CD4-positive, alpha-beta memory T cell (primary cell): ENCODE results near the gene COL8A2. TPM values are rescaled to one million over a fixed set of nuclear protein-coding genes. Genes with fewer than 3 reads are reported as not detected.
A peak's percentile ranks its signal among the peaks of the same experiment; 100 is the strongest.

ENCODE experiments used
- CTCF ChIA-PET: fragments of 350-600 bp; sonication (Branson Sonifier 250); formaldehyde crosslinking; loops from one replicate; lab custom pipeline; 2021; ENCODE audit warnings: inconsistent platforms; ENCODE audit not compliant: partially characterized antibody; lab: Charles Lee
- POLR2A ChIA-PET: fragments of 350-600 bp; sonication (Branson Sonifier 250); formaldehyde crosslinking; loops from one replicate; lab custom pipeline; 2021; ENCODE audit not compliant: partially characterized antibody; lab: Charles Lee
- DNase-seq, 5 donors: peaks; one replicate each; pipeline versions ENCODE4 v3.0.0 to v3.0.0-alpha.2; 2020 to 2022; ENCODE audit warnings: mixed read lengths in 1 of 5
- H3K27ac ChIP-seq: one replicate; pipeline ENCODE4 v1.7.0; 2013; ENCODE audit warnings: low read depth, low read length
- H3K27me3 ChIP-seq: 2 replicates; pipeline ENCODE4 v1.7.0; 2013; ENCODE audit warnings: mild to moderate bottlenecking, low read length, moderate library complexity; ENCODE audit not compliant: insufficient read depth
- H3K36me3 ChIP-seq: 2 replicates; pipeline ENCODE4 v1.7.0; 2013; ENCODE audit warnings: mild to moderate bottlenecking, low read length, moderate library complexity; ENCODE audit not compliant: insufficient read depth
- H3K4me1 ChIP-seq: 2 replicates; pipeline ENCODE4 v1.7.0; 2013; ENCODE audit warnings: mild to moderate bottlenecking, low read length, moderate library complexity; ENCODE audit not compliant: insufficient read depth
- H3K4me3 ChIP-seq, 2 donors: one replicate each; pipeline ENCODE4 v1.7.0; 2013; ENCODE audit warnings: low read length in 2 of 2, mild to moderate bottlenecking in 1 of 2
- H3K9me3 ChIP-seq, 2 donors: one replicate each; pipeline ENCODE4 v1.7.0; 2013; ENCODE audit warnings: low read length in 2 of 2, control low read depth in 1 of 2; ENCODE audit not compliant: control insufficient read depth in 1 of 2
- H3K27ac Mint-ChIP-seq, 7 donors: one replicate each; pipeline ENCODE4 v1.8.0; 2020 to 2021; ENCODE audit warnings: mixed read lengths in 7 of 7, mild to moderate bottlenecking in 6 of 7, inconsistent platforms in 3 of 7, moderate library complexity in 3 of 7
- H3K27me3 Mint-ChIP-seq, 2 donors: one replicate each; pipeline ENCODE4 v1.8.0; 2020 to 2021; ENCODE audit warnings: mixed read lengths in 2 of 2
- H3K36me3 Mint-ChIP-seq, 2 donors: one replicate each; pipeline ENCODE4 v1.8.0; 2020 to 2021; ENCODE audit warnings: mixed read lengths in 2 of 2, inconsistent platforms in 1 of 2, mild to moderate bottlenecking in 1 of 2
- H3K4me1 Mint-ChIP-seq, 4 donors: one replicate each; pipeline ENCODE4 v1.8.0; 2020 to 2021; ENCODE audit warnings: mixed read lengths in 4 of 4, mild to moderate bottlenecking in 1 of 4
- H3K4me3 Mint-ChIP-seq, 8 donors: one replicate each; pipeline ENCODE4 v1.8.0; 2020 to 2021; ENCODE audit warnings: mixed read lengths in 8 of 8, mild to moderate bottlenecking in 7 of 8, moderate library complexity in 6 of 8, inconsistent platforms in 3 of 8
- H3K9me3 Mint-ChIP-seq, 8 donors: one replicate each; pipeline ENCODE4 v1.8.0; 2020 to 2021; ENCODE audit warnings: mixed read lengths in 8 of 8, mild to moderate bottlenecking in 5 of 8, inconsistent platforms in 3 of 8, moderate library complexity in 1 of 8
- intact Hi-C: fragments of 100-400 bp; cut with micrococcal nuclease; formaldehyde crosslinking; loops from one replicate; pipeline ENCODE4 v1.15.1; 2023
- polyA plus RNA-seq, 2 donors: library from polyadenylated mRNA; unstranded; fragments of 300-500 nt; fragmentation: Illumina TruSeq; gene quantifications; one replicate each; pipeline ENCODE4 v1.2.3, GENCODE V29; 2021
- total RNA-seq, 2 experiments: library from RNA; stranded (reverse); gene quantifications; one replicate each; pipeline ENCODE4 v1.2.3, GENCODE V29; 2021

The COL8A2 gene
- total and polyA plus RNA-seq, 4 experiments from 2014 or later: 0.25 to 0.26 TPM; not detected in 2

DNA sequence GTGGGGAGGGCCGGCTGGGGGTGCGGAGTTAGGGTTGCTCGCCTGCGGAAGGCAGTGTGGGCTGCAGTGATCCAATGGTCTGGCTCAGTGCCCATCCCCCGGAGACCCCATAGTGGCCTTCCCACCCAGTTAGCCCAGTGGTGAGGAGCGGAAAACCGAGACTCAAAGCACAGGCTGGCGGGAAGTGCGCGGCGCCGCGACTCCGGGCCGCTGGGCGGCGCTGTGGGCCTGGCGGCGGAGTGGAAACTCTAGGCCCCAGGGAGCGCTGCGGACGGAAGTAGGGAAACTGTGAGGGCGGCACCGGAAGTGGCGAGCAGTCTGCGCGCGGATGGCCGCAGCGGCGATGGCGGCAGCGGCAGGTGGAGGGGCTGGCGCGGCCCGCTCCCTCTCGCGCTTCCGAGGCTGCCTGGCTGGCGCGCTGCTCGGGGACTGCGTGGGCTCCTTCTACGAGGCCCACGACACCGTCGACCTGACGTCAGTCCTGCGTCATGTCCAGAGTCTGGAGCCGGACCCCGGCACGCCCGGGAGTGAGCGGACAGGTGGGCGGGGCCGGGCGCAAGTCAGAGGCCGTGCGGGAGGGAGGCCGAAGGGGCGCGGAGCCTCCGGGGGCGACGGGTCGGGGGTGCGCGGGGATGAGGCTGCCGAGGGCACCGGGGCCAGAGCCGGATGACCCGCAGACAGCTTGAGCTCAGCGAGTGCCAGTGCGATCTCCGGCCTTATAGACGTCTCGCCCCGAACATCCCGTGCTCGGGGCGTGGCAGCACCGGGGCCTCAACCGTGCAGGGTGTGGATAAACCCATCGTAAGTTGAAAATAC lies 36.2 kb downstream of the COL8A2 start, which contains the start of gene ADPRS:
Gene ADPRS (plus strand): TSS at position 316 of the 816 bp plus-strand sequence. CDS start 13 bp downstream, at position 329.
- Mint-ChIP-seq H3K9me3 (no peaks in the 10 kb centered on the region), H3K4me1 (peaks cover 11 to 38% (median 15%) of the 10 kb centered on the region in 4 donors), H3K36me3 (peaks cover 13 to 25% of the 10 kb centered on the region in 2 donors), H3K27me3 (peaks cover 6 to 14% of the 10 kb centered on the region in 2 donors), H3K27ac (peak within 1 kb of the TSS; percentile 88 to 99 (median 96)), H3K4me3 (peak within 1 kb of the TSS; percentile 87 to 98 (median 92))
- H3K9me3 ChIP-seq: no peaks in the 10 kb centered on the region
- H3K4me1 ChIP-seq: peaks cover 18% of the 10 kb centered on the region
- no peaks in the 10 kb centered on the region for H3K27me3 ChIP-seq
- H3K27ac ChIP-seq: peak within 1 kb of the TSS; percentile 92
- H3K36me3 ChIP-seq: peaks cover 26% of the 10 kb centered on the region
- ChIA-PET POLR2A (interaction anchor here (0.7 to 1.2 kb wide), 7 partner anchors 20 to 309 kb away, joined by 3 to 7 read pairs (median 3); partner anchors contain the start of genes AGO3, LSM10, THRAP3 and TRAPPC3), CTCF (interaction anchor here (1.7 kb wide), 1 partner anchor 14 kb away, joined by 4 read pairs; no protein-coding TSS in a partner anchor)
- DNase-seq: peak; percentile 88 to 91 (median 89)
- H3K4me3 ChIP-seq: peak within 1 kb of the TSS; percentile 29 to 87
- intact Hi-C loops: loop anchor here (1.0 to 5.0 kb wide), 6 partner anchors 61 to 376 kb away; partner anchors contain the start of genes AGO3, MRPS15, STK40 and THRAP3

DNA sequence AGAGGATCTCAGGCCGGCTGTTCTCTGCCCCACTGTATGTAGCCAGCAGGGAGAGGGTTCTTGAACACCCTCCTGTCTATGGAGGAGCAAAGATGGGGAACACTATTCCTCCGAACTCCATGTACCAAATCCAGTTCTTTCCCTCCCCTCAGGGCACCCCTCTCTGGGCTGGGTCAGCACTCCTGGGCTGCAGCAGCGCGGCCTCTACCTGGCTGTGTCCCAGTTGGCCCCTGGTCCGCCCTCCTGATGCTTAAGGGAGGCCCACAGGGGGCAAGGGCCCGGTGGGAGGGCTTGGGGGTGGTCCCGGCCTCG lies 36.8 kb downstream of the COL8A2 start:
- intact Hi-C loops: loop anchor here (1.0 to 5.0 kb wide), 6 partner anchors 61 to 377 kb away; partner anchors contain the start of genes AGO3, MRPS15, STK40 and THRAP3
- H3K4me3 Mint-ChIP-seq: peak overlapping the region; percentile 36 to 98 (median 92)
- peaks cover 10 to 36% (median 15%) of the 10 kb centered on the region in 4 donors for H3K4me1 Mint-ChIP-seq
- Histone ChIP-seq H3K27me3 (no peaks in the 10 kb centered on the region), H3K4me1 (peaks cover 18% of the 10 kb centered on the region), H3K4me3 (peak overlapping the region; percentile 29 to 87), H3K9me3 (no peaks in the 10 kb centered on the region), H3K36me3 (peaks cover 20% of the 10 kb centered on the region), H3K27ac (peak overlapping the region; percentile 92)
- ChIA-PET POLR2A (interaction anchor here (1.1 kb wide), 1 partner anchor 158 kb away, joined by 10 read pairs; the partner anchor contains the start of gene AGO3), CTCF (no interaction called here)
- peak overlapping the region in 2 of 7 donors; percentile 88 to 96 for H3K27ac Mint-ChIP-seq
- no peak for DNase-seq
- H3K9me3 Mint-ChIP-seq: no peaks in the 10 kb centered on the region
- H3K27me3 Mint-ChIP-seq: peaks cover 6 to 14% of the 10 kb centered on the region in 2 donors
- H3K36me3 Mint-ChIP-seq: peaks cover 11 to 21% of the 10 kb centered on the region in 2 donors

DNA sequence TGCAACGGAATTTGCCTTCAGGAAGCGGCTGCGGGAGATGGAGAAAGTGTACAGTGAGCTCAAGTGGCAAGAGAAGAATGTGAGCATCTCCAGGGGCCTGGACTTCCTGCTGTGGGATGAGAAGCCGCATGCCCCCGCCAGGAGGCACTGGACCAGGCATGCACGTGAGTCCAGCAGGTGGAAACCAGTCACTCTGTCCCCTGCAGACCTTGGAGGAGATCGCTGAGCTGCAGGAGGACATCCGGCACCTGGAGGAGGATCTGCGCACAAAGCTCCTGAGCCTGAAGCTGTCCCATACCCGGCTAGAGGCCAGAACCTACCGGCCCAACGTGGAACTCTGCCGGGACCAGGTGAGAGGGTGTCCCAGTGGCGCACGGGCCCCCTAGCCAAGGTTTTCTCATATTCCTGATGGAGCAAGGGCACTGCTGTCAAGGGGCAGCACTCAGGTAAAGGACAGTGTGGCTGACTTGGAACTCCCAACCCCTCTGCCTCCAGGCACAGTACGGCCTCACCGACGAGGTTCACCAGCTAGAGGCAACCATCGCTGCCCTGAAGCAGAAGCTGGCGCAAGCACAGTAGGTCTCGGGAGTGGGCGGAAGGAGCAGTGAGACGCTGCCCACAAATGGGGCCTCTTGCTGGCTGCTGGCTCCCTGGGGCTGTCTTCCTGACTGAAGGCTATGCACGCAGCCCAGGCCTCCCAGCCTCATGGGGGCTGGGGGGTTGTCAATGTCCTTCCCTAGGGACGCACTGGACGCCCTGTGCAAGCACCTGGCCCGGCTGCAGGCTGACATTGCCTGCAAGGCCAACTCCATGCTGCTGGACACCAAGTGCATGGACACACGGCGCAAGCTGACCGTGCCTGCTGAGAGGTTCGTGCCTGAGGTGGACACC lies 37.5 kb downstream of the COL8A2 start:
- Histone ChIP-seq H3K4me3 (no peak overlapping the region), H3K27ac (no peak overlapping the region), H3K9me3 (no peaks in the 10 kb centered on the region), H3K27me3 (no peaks in the 10 kb centered on the region), H3K4me1 (peaks cover 18% of the 10 kb centered on the region), H3K36me3 (peaks cover 13% of the 10 kb centered on the region)
- DNase-seq: no peak
- Mint-ChIP-seq H3K27ac (peak overlapping the region in 3 of 7 donors; percentile 24 to 88 (median 42)), H3K36me3 (peaks cover 3 to 13% of the 10 kb centered on the region in 2 donors), H3K4me3 (peak overlapping the region in 7 of 8 donors; percentile 51 to 98 (median 90)), H3K4me1 (peaks cover 10 to 29% (median 15%) of the 10 kb centered on the region in 4 donors), H3K27me3 (peaks cover 6 to 14% of the 10 kb centered on the region in 2 donors), H3K9me3 (no peaks in the 10 kb centered on the region)
- intact Hi-C loops: loop anchor here (1.0 to 5.0 kb wide), 6 partner anchors 62 to 377 kb away; partner anchors contain the start of genes AGO3, MRPS15, STK40 and THRAP3
- ChIA-PET POLR2A (interaction anchor here (1.1 kb wide), 1 partner anchor 157 kb away, joined by 10 read pairs; the partner anchor contains the start of gene AGO3), CTCF (interaction anchor here (1.1 kb wide), 1 partner anchor 100 kb away, joined by 3 read pairs; no protein-coding TSS in a partner anchor)

DNA sequence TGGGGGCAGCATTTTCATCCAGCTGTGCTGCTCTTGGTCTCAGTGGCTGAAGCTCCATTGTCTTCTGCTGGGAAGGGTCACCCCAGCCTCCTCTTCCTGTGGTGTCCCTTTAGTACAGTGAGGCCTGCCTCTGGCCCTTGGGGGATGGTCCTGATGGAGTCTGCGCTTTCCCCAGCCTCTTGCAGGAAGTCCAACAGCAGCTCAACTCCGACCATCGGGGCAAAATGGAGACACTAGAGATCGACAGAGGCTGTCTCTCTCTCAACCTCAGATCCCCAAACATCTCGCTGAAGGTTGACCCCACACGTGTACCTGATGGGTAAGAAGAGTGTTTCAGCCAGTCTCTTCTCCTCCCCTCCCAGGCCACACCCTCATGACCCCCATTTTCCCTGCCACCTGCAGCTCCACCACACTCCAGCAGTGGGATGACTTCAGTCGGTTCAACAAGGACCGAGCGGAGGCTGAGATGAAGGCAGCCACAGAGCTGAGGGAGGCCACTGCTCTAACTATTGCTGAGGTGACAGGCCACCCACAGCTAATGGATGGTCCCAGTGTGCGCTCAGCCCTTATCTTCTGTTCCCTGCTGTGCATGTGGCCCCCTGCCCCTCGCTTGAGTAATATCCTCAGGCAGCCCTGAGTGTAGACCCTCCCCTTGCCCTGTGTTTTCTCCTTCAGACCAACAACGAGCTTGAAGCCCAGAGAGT lies 38.3 kb downstream of the COL8A2 start:
- H3K9me3 Mint-ChIP-seq: no peaks in the 10 kb centered on the region
- Histone ChIP-seq H3K4me1 (peaks cover 18% of the 10 kb centered on the region), H3K4me3 (no peak overlapping the region), H3K36me3 (peaks cover 5% of the 10 kb centered on the region), H3K27ac (no peak overlapping the region), H3K9me3 (no peaks in the 10 kb centered on the region), H3K27me3 (no peaks in the 10 kb centered on the region)
- ChIA-PET CTCF (interaction anchor here (1.1 kb wide), 1 partner anchor 101 kb away, joined by 3 read pairs; no protein-coding TSS in a partner anchor), POLR2A (interaction anchor here (1.1 kb wide), 1 partner anchor 156 kb away, joined by 10 read pairs; the partner anchor contains the start of gene AGO3)
- H3K27me3 Mint-ChIP-seq: peaks cover 10 to 19% of the 10 kb centered on the region in 2 donors
- DNase-seq: no peak
- intact Hi-C loops: loop anchor here (5.0 kb wide), 1 partner anchor 301 kb away; the partner anchor contains the start of gene STK40
- H3K36me3 Mint-ChIP-seq: peaks cover 0 to 9% of the 10 kb centered on the region in 2 donors
- H3K4me1 Mint-ChIP-seq: peaks cover 10 to 21% (median 15%) of the 10 kb centered on the region in 4 donors
- H3K4me3 Mint-ChIP-seq: peak overlapping the region in 4 of 8 donors; percentile 46 to 73 (median 59)
- peak overlapping the region in 3 of 7 donors; percentile 24 to 75 (median 42) for H3K27ac Mint-ChIP-seq

DNA sequence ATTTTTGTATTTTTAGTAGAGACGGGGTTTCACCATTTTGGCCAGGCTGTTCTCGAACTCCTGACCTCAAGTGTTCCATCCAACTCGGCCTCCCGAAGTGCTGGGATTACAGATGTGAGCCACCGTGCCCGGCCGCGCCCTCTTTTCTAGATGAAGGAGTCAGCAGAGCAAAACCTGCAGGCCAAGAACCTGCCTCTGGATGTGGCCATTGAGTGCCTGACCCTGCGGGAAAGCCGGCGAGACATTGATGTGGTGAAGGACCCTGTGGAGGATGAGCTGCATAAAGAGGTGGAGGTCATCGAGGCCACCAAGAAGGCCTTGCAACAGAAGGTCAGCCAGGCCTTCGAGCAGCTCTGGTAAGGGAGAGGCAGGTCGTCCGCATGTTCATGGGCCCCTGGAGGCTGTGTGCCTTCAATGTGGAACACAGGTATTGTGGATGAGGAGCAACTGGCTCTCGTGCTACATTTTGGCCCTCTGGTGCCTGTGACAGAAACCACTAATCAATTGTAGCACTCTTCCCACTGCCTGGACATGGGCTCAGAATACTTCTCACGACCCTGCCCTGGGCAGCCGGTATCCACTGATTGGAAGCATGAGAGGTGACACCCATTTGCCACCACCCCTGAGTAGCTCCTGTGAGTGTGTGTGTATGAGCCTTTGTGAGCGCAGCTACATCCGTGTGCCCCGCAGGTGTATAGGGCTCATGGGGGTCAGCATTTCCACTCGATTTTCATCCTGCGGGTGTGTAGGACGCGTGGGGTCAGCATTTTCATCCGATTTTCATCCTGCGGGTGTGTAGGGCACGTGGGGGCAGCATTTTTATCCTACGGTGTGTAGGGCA lies 39.1 kb downstream of the COL8A2 start:
- H3K27me3 Mint-ChIP-seq: peaks cover 10 to 19% of the 10 kb centered on the region in 2 donors
- peaks cover 10 to 19% (median 12%) of the 10 kb centered on the region in 4 donors for H3K4me1 Mint-ChIP-seq

More for the DNA sequence above, 39.1 kb downstream of the COL8A2 start:
- DNase-seq: no peak
- POLR2A ChIA-PET: no interaction called here
- Mint-ChIP-seq H3K4me3 (peak overlapping the region in 3 of 8 donors; percentile 43 to 48 (median 46)), H3K9me3 (no peaks in the 10 kb centered on the region), H3K36me3 (peaks cover 0 to 6% of the 10 kb centered on the region in 2 donors), H3K27ac (peak overlapping the region in 1 of 7 donors; percentile 44)
- CTCF ChIA-PET: no interaction called here
- H3K27me3 ChIP-seq: no peaks in the 10 kb centered on the region
- H3K27ac ChIP-seq: no peak overlapping the region
- no peak overlapping the region for H3K4me3 ChIP-seq
- no peaks in the 10 kb centered on the region for H3K36me3 ChIP-seq
- intact Hi-C loops: loop anchor here (5.0 kb wide), 1 partner anchor 301 kb away; the partner anchor contains the start of gene STK40
- H3K4me1 ChIP-seq: peaks cover 18% of the 10 kb centered on the region
- no peaks in the 10 kb centered on the region for H3K9me3 ChIP-seq
